HG03469 (cell line): ENCODE data around the gene EXOSC7.

Source experiments
- ATAC-seq: cut with Tn5 transposase; IDR thresholded peaks from one replicate; pipeline ENCODE4 v1.9.1; 2021; ENCODE audit warnings: mild to moderate bottlenecking, moderate library complexity, moderate number of reproducible peaks; ENCODE audit not compliant: unreplicated experiment

EXOSC7 gene

GRCh38 chr3:45021524-45022297 is 45.7 kb downstream of the EXOSC7 start:
- no peak for ATAC-seq

GRCh38 chr3:45023675-45024074 is 47.6 kb downstream of the EXOSC7 start:
- no peak for ATAC-seq

DNA sequence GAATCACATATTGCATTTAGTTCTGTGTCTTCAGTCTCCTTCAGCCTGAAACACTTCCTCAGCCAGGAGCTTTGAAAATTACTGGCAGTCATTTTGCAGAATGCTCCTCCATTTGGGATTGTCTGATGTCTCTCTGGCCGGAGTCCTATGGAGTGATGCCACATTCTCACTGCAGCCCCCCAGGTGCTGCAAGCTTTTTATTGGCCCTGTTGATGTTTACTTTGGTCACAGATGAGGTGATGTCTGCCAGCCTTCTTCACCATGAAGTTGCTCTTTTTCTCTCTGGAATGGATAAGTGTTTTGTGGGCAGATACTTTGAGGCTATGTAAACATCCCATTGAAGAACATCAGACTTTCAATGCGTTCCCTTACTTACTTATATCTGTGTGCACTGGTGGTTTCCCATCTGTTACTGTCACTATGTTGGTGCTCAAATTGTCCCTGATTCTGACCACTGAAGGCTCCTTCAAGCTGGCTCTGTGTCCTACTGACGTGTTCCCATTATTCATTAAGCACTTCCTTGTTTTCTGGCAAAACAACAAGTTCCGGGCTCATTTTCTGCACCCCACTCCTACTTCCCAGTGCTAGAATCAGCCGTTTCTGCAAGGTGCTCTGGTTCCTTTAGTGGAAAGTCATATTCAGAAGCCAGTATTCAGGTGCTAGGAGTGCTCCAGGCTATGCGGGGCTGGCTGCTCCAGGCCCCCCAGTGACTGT is 48.7 kb downstream of the EXOSC7 start:
- no peak for ATAC-seq

DNA sequence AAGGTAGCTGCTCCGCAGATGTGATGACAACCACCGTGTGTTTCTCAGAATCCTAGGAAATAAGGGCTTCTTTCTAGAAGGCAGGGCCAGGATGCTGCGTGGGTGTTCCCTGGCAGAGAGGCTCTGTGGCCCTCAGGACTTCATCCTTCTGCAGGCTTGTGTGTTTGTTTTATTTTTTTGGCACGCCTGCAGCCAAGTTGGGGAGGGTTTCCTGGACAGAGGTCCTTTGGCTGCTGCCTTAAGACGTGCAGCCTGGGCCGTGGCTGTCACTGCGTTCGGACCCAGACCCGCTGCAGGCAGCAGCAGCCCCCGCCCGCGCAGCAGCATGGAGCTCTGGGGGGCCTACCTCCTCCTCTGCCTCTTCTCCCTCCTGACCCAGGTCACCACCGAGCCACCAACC is 50.0 kb downstream of the EXOSC7 start, which contains the start of gene CLEC3B:
Gene CLEC3B, plus strand, starts transcription at position 266 of the 400 bp plus-strand sequence. Its CDS starts 60 bp downstream, at position 326.
- ATAC-seq, result no peak

- no peak for ATAC-seq
These were observed 50.9 kb downstream of the EXOSC7 start for GRCh38 chr3:45026957-45027356.

GRCh38 chr3:45027441-45027840 is 51.4 kb downstream of the EXOSC7 start:
- ATAC-seq, result no peak

- ATAC-seq, result no peak
These were observed 53.2 kb downstream of the EXOSC7 start for GRCh38 chr3:45029216-45029615.

DNA sequence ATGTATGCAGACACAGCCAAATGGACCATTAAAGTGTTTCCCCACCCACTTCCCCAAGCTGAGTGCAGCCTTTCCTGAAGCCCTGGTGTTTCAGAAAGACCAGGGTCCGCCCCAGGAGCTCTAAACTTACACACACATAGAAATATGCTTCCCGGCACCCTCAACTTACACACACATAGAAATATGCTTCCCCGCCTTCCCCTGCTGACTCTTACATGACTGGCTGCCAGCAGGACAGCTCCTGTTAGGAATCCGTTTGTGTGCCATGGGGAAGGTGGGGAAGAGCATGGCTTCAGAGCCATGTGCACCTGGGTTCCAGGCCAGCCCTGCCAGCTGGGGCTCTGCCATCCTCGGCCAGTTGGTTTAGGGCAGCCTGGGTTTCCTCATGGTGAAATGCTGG is 53.6 kb downstream of the EXOSC7 start:
- no peak for ATAC-seq

GRCh38 chr3:45031531-45031930 is 55.5 kb downstream of the EXOSC7 start:
- no peak for ATAC-seq

DNA sequence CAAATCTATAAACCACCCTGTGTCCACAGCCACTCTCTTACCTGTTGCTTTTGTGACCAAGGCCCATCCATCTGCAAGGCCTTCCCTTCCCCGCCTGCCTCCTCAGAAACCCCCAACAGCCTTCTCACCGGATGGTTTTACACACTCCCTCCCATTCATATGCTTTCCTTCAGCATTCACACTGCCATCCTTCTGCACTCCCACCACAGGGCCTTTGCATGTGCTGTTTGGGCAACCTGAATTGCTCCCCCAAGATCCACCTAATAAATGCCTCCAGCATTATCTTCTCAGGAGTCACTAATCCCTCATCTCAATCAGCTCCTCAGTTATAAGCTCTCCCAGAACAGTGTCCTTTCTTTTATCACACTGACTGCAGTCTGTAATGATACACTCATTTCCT is 56.1 kb downstream of the EXOSC7 start:
- ATAC-seq, result no peak

DNA sequence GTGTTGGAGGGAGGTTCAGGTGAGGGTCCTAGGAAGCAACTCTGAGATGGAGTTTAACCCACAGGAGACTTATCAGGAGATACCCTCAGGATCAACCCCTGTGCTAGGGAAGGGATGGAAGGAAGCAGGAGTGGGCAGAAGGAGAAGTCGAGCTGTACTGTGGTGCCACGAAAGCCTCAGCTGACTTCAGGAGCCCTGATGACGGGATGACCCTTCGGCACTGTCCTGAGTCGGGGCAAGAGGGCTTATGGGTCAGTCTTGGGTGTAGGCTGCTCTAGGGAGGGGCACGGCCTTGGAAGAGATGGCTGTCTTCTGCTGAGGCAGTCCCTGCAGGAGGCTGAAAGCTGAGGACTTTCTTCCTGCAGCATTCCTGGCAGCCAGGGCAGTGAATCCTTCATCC is 57.7 kb downstream of the EXOSC7 start:
- no peak for ATAC-seq

DNA sequence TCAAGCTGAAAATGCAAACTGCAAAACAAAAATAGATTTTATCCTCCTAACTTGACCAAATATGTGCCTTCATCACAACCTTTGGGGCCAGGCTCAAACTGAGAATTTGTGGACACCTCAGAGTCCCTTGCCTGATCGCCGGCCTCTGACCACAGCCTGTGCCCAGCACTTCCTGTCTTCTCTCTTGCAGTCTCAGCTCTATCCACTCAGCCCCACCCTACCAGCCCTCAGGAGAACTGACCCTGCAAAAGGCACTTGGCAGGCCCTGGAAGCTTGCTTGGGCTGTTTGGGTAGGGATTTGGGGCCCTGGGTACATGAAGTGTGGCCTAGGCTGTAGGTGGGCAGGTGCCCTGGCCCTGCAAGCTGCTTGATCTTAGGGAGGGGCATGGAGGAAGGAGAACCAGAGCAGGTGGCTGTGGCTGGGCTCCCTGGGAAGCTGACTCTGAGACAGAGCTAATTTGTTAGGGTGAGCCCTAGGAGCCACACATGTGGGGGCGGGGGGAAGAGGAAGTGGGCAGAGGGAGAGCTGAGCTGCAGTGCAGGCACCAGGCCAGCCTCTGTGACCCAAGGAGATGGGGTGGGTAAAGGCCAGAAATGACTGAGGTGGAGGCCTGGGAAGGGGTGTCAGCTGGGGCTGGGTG is 58.7 kb downstream of the EXOSC7 start:
- no peak for ATAC-seq

- ATAC-seq, result no peak
These were observed 59.6 kb downstream of the EXOSC7 start for GRCh38 chr3:45035441-45036301.

DNA sequence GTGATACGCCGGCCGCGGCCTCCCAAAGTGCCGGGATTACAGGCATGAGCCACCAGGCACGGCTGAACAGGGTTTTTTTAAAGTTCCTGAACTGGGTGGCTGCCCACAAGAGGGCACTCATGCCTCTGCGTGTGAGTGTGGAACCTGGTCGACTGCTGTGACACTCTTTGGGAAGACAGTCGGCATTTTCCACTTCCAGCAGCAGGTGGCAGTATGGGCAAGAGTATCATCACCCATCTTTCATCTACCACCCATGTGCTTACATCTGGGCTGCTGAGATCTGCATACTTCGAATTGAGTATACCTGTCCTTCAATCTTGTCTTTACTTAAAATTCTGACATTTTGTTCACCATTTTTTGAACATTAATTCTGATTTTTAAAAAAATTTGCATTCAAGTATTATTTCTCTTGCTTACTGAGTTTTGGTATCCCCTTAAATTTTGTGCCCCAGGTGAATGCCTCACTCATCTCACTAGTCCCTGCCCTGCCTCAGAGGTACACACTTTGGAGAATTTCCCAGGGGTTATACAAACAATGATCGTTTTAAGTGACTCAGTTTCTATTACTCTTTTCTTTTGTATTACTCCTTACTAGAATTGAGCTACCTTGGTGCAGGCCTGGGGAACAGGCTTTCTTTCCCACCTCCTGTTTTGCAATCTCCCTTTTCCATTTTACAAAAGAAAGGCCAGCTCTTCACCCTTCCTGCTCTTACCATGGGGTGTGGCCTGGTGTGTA is 61.8 kb downstream of the EXOSC7 start:
- peak; percentile 41 for ATAC-seq

DNA sequence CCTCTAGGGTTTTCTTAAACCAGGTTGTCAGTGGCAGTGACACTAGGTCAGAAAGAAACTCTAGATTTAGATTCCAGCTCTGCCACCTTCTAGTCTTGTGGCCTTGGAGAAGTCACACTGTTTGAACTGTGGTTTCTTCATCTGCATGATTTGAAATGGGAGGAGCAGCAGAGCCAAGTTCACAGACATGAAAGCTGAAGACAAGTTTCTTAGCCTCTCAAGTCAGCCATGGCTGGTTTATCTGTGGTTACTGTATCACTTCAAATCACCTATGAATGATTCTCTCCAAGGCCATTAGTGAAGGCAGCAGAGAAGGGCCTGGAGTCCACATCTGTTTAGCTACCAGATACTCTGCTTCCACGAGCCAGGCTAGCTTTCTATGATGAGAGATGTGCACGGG is 65.6 kb downstream of the EXOSC7 start:
- no peak for ATAC-seq

- no peak for ATAC-seq
These were observed 66.1 kb downstream of the EXOSC7 start for GRCh38 chr3:45042162-45042561.

GRCh38 chr3:45043728-45044299 is 67.8 kb downstream of the EXOSC7 start:
- ATAC-seq, result no peak

DNA sequence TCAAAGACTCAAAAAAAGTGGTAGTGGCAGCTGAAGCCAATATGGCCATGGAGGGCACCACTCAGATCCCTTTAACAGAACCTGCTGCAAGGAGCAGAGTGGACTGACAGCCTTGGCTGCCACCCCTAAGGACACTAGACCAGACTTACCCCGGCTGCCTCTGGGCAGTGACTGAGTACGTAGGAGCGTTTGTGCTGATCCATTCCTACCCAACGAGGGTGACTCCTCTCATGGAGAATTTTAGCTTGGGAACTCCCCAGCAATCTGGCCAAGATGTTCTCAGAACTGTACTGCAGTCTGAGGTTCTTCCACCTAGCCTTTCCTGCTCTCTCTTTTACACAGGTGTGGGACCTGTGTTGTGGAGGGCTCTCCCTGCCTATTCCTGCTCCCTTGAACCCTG is 72.2 kb downstream of the EXOSC7 start:
- no peak for ATAC-seq

DNA sequence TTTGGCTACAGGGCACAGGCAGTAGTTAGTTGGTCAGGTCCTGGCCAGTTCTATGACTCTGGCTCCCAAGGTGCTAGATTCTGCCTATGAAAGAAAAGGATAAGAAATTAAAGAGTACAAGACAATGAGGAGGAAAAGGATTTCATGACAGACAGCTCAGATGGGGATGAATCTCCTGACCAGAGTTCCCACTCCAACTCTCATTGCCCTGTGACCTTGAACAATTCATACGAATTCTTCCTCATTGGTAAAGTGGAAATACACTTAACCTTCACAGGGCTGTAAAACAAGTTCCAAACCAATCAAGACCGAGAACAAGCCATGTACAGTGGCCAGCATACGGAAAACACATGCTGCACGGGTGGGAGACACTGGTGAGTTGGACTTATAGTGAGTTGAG is 73.8 kb downstream of the EXOSC7 start:
- no peak for ATAC-seq

- ATAC-seq, result no peak
These were observed 75.6 kb downstream of the EXOSC7 start for GRCh38 chr3:45051685-45052084.
